HG02938 (cell line): Measurements from ENCODE around the gene PCSK1N.
"Not testable (repeated sequence)": the region's sequence is repeated elsewhere in the genome, so short reads cannot be mapped to it uniquely, and the experiment has no call there.

Source experiments
- ATAC-seq: cut with Tn5 transposase; IDR thresholded peaks from one replicate; pipeline ENCODE4 v1.9.1; 2021; ENCODE audit warnings: mild to moderate bottlenecking, moderate library complexity; ENCODE audit not compliant: unreplicated experiment

PCSK1N gene

DNA sequence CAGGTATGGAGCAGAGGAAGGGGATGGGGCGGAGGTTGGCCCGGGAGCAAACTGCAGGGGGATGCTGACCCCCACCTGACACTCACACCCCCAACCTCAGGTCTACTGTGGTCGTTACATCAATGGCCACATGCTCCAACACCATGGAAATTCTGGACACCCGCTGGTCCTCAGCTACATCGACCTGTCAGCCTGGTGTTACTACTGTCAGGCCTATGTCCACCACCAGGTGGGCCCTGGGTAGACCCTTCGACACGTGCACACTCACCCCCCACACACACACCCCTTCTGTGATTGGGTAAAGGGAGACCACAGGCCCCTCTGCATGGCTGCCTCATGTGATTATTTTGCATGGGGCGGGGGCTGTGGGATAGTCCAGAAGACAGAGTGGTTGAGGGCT is 11.3 kb downstream of the PCSK1N start:
- ATAC-seq, result no peak

GRCh38 chrX:48823053-48823452 is 12.4 kb downstream of the PCSK1N start:
- ATAC-seq, result no peak

DNA sequence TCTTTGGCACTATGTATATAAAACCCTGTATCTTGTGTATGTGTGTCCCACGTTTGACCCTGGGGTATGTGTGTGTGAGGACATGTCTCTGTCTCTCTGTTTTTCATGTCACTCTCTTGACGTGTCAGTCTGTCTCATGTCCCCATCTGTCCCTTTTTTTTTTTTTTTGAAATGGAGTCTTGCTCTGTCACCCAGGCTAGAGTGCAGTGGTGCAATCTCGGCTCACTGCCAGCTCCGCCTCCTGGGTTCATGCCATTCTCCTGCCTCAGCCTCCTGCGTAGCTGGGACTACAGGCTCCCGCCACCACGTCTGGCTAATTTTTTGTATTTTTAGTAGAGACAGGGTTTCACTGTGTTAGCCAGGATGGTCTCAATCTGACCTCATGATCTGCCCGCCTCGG is 16.0 kb downstream of the PCSK1N start:
- not testable (repeated sequence) for ATAC-seq

DNA sequence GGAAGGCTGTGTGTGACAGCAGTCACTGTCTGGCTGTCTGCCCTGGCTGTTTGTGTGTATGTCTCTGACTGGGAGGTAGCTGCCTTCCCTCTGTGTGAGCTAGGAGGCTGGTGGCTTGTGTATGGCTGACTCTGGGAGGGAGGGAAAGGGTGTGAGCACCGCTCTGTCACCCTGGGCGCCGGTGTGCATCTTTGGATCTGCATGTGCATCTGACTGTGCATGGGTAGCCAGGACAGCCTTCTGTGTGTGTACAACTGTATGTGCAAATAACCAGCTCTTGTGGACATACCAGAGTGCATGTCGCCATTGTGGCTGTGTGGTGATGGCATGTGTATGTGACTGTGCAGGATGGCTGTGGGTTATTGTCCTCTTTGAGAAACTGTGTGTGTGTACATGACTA is 16.5 kb downstream of the PCSK1N start:
- ATAC-seq, result no peak

DNA sequence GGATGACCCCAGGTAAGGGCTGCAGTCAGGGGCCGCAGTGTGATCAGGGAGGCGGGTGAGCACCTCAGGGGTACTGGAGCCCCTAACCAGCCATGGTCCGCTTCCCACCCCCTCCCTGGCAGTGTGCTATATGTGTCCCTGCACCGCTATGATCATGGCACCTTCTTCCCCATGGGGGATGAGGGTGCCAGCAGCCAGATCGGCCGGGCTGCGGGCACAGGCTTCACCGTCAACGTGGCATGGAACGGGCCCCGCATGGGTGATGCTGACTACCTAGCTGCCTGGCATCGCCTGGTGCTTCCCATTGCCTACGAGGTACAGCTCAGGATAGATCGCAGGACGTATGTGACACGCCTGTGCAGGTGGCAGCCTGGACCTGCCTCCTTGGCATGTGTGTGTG is 17.3 kb downstream of the PCSK1N start:
- ATAC-seq, result no peak

- ATAC-seq, result no peak
These were observed 19.2 kb downstream of the PCSK1N start for GRCh38 chrX:48816014-48816810.

- no peak for ATAC-seq
These were observed 20.1 kb downstream of the PCSK1N start for GRCh38 chrX:48815266-48815665.

- no peak for ATAC-seq
These were observed 20.7 kb downstream of the PCSK1N start for GRCh38 chrX:48814722-48815121.

DNA sequence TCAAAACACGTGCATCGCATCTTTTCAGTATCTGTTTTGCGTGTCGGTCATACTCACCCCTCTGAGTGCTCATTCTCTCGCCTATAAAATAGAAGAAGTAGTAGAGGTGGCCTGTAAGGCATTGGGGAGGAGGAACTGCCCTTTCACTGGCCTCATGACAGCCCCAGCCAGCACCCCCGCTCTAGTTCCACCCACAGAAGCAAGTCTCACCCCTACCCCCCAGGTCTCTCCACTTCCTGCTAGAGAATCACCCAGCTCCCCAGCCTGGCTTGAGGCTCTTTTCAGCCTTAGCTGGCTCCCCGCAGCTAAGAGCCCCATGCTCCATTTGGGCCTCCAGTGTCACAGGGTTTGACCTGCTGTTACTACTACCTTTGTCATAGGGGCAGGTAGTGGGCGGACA is 21.8 kb downstream of the PCSK1N start:
- no peak for ATAC-seq

GRCh38 chrX:48806081-48806480 is 29.3 kb downstream of the PCSK1N start:
- no peak for ATAC-seq

- ATAC-seq, result no peak
These were observed 32.6 kb downstream of the PCSK1N start for GRCh38 chrX:48802905-48803200.

DNA sequence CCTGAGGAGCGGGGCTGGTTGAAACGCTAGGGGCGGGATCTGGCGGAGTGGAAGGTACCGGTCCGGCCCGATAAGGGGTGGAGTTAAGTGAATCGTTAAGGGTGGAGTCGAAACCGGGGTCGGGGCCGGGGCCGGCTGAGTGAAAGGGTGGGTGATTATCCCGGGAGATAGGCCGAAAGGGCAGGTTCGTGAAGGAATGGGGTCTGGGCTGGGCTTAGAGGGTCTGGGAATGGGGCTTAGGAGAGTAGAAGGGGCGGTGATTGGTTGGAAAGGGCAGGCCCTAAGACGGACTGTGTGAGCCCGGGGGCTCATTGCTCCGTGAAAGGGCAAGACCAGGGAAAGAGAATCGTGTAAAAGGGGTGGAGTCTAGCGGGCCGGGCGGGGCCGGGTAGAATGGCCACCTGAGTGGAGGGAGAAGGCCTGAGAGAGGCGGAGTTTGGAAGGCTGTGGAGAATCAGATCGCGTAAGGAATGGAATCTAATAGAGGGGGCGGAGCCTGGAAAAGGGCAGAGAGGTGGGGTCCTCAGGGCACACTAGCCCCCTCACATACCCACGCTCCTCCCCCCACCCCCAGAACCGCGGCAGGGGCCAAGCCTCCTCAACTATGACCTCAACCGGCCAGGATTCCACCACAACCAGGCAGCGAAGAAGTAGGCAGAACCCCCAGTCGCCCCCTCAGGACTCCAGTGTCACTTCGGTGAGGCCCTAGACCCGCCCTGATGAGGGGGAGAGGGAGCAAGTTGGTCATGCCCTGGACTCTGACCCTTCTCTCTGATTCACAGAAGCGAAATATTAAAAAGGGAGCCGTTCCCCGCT is 33.1 kb downstream of the PCSK1N start:
- peak; percentile 39 for ATAC-seq

DNA sequence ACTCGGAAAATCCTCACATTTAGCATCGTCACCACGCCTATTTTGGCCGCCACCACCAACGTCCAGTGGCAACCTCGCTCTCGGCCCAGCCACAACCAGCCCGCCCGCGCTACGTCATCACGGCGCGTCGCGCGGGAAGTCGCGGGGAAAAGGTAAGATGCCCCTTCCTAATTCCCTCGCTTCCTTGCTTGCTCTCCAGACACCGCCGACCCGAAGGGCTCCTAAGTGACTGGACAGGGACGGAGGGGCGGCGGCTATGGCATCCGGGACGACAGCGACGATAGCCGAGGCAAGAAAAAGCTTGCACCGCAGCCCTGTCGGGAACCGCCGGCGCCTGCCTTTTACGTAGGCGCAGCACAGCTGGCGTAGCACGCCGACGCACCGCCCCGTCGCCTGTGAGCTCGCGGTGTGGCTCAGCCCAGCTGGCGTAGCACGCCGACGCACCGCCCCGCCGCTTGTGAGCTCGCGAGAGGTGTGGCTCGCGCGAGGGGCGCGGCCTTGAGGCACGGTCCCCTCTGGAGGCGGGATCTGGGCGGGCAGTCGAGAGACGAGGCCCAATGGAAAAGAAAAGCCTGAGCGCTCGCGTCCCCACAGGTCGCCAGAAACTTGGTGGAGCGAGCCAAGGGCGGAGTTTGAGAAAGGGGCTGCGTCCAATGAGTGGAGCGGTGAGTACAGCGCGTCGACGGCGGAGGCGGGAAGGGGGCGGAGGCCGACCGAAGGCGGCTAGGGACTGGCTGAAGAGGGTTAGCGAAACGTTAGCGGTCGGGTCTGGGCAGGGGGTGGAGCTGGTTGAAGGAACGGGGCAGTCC is 33.9 kb downstream of the PCSK1N start, which contains the start of gene HDAC6:
TSS of gene HDAC6 (plus strand) at position 788 of the 809 bp plus-strand sequence. CDS start 626 bp downstream, outside the sequence.
- peak; percentile 87 for ATAC-seq

DNA sequence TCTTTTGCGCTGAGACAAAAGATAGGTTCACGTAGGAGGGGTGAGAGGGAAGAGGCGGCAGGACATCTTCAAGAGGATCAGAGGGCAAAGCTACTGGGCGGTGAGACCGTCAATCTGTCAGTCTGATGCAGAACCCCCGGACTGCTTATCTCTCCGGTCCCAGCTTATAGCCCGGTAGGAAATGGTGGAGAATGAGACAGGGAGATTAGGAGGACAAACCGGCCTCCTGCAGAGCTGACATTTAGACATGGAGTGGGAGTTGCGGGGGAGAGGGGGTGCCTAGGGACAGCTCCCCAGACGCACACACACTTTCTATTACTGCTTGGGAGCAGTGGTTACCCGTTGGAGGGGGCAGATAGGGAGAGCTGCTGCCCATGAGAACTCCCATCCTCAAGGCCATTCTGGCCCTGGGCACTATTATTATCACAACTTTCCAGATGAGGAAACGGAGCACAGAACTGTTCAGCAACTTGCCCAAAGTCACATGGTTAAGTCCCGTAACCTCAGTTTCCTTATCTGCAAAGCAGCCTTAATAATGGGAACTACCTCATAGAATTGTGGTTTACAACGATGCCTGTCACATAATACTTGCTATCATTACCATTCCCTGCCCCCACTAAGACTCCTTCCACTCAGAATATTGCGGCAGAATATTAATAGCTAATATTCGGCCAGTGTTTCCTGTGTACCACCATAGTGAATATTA is 34.7 kb downstream of the PCSK1N start:
- no peak for ATAC-seq

GRCh38 chrX:48798318-48798717 is 37.1 kb downstream of the PCSK1N start:
- ATAC-seq, result no peak

GRCh38 chrX:48794911-48795515 is 40.4 kb downstream of the PCSK1N start:
- no peak for ATAC-seq

- ATAC-seq, result no peak
These were observed 41.0 kb downstream of the PCSK1N start for GRCh38 chrX:48794340-48794910.

- no peak for ATAC-seq
These were observed 41.5 kb downstream of the PCSK1N start for GRCh38 chrX:48793935-48794334.

GRCh38 chrX:48792219-48792618 is 43.2 kb downstream of the PCSK1N start:
- no peak for ATAC-seq
